KOPT-K1 (cell line): Measurements from ENCODE around the gene KLHL3.

Source experiments
- H3K27ac ChIP-seq: fragments of 200-600 bp; sonication (generic); 2 replicates; pipeline ENCODE4 v1.5.1; 2016; ENCODE audit warnings: antibody characterized with exemption, mild to moderate bottlenecking, low read depth, low read length; ENCODE audit not compliant: poor library complexity, severe bottlenecking
- H3K36me3 ChIP-seq: fragments of 200-600 bp; sonication (generic); 2 replicates; pipeline ENCODE4 v1.5.1; 2017; ENCODE audit warnings: antibody characterized with exemption, mild to moderate bottlenecking, low read length, moderate library complexity; ENCODE audit not compliant: insufficient read depth
- H3K9me3 ChIP-seq: fragments of 200-600 bp; sonication (generic); 2 replicates; pipeline ENCODE4 v1.5.1; 2017; ENCODE audit warnings: antibody characterized with exemption, low read length, mild to moderate bottlenecking; ENCODE audit not compliant: insufficient read depth, poor library complexity, severe bottlenecking

Gene KLHL3

GRCh38 chr5:137706841-137707240 is 29.0 kb downstream of the KLHL3 start:
- Histone ChIP-seq H3K9me3 (no peaks in the 10 kb centered on the region), H3K36me3 (peaks cover 34% of the 10 kb centered on the region), H3K27ac (no peak overlapping the region)

DNA sequence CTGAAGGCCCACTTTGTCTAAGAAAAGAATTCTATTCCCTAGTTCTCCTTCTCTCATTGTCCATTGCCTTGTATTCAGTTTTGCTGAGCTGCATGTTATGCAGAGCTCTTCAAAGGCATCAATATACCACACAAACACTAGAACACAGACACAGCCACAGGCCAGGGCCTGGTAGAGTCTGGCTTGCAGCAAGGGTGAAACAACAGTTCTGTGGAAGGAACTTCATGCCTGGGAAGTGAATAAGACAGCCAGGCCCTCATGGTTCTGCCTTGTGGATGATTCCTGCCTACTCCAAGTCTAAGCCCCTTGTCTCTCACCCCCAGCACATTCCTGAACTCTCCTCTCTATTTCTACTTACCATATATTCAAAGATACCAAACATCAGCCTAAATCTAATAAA is 30.8 kb downstream of the KLHL3 start:
- Histone ChIP-seq H3K9me3 (no peaks in the 10 kb centered on the region), H3K36me3 (peaks cover 36% of the 10 kb centered on the region), H3K27ac (no peak overlapping the region)

- no peaks in the 10 kb centered on the region for H3K9me3 ChIP-seq
- H3K36me3 ChIP-seq: peaks cover 23% of the 10 kb centered on the region
- H3K27ac ChIP-seq: no peak overlapping the region
Measured at GRCh38 chr5:137703565-137703964, 32.3 kb downstream of the KLHL3 start.

DNA sequence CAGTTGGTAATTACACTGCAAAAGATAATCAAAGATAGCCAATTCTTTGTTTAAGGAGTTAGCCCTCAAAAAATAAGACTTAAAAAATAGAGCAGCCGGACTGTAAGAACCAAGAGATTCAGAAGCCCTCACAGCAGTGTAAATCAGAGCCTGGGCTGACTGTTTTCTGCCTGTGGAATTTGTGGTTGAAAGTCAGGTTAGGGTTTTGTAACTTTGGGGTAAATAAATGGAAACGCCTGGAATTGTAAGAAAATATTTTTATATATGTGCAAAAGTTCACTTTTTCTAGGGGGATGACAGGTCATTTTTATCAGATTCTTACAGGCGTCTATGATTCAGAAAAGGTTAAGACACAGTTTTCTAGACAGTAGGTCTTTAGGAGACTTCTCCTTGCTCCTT is 35.6 kb downstream of the KLHL3 start:
- Histone ChIP-seq H3K27ac (no peak overlapping the region), H3K9me3 (no peaks in the 10 kb centered on the region), H3K36me3 (peaks cover 31% of the 10 kb centered on the region)

DNA sequence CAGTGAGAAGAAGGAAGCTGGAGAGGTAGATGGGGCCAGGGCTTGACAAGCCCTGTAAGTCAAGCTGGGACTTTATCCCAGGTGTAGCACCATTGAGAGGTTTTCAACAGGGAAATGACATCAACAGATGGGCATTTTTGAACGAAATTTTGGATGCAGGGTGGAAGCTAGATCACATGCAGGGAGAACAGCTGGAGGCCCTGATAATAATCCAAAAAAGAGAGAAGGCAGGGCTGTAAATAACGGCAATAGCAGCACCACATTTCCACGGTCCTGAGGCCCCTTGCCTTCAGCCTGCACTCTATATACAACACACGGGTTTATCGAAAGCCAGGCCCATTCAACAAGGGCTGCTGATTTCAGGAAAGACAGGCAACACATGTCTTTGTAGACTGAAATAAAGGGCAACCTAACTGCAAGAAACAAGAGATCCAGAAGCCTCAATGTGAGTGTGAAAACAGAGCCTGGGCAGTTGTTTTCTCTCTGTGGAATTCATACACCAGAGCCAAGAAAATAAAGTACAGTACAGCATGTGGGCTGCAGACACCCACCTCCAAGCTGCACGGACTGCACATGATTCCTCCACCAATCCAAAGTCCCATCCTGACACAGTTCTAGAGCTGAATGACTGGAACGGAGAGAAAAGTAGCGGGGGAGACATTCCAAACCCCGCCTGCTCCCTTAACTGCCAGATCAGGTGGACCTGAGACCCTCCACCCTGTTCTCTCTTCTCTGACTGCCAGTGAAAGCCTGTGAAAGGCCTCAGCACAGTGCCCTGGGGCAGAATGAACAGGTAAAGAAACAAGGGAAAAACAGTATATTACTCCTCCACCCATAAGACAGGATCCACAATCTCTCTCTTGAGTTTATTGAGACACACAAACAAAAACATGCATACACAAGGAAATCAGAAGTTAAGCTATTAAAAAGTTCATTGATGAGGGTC is 36.3 kb downstream of the KLHL3 start:
- H3K9me3 ChIP-seq: no peaks in the 10 kb centered on the region

DNA sequence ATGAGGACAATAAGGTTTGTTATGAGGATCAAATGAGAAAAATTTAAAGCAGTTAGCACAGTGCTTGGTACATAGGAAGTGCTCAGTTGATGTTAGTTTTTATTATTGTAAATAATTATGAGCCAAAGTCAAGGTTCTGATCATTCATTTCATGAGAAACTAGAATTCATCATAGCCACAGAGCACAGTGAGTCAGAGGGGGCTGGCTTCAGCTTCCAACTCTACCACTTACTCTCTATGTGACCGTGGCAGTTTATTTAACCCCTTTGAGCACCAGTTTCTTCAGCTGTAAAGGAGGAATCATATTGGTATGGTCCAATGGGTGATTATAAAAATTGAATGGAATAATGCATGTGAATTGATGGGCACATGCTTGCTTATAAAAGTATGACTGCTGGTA is 39.4 kb downstream of the KLHL3 start:
- Histone ChIP-seq H3K27ac (peak overlapping the region; percentile 61), H3K36me3 (peaks cover 28% of the 10 kb centered on the region), H3K9me3 (no peaks in the 10 kb centered on the region)

More for the DNA sequence above, 36.3 kb downstream of the KLHL3 start:
- Histone ChIP-seq H3K36me3 (peaks cover 31% of the 10 kb centered on the region), H3K27ac (no peak overlapping the region)

DNA sequence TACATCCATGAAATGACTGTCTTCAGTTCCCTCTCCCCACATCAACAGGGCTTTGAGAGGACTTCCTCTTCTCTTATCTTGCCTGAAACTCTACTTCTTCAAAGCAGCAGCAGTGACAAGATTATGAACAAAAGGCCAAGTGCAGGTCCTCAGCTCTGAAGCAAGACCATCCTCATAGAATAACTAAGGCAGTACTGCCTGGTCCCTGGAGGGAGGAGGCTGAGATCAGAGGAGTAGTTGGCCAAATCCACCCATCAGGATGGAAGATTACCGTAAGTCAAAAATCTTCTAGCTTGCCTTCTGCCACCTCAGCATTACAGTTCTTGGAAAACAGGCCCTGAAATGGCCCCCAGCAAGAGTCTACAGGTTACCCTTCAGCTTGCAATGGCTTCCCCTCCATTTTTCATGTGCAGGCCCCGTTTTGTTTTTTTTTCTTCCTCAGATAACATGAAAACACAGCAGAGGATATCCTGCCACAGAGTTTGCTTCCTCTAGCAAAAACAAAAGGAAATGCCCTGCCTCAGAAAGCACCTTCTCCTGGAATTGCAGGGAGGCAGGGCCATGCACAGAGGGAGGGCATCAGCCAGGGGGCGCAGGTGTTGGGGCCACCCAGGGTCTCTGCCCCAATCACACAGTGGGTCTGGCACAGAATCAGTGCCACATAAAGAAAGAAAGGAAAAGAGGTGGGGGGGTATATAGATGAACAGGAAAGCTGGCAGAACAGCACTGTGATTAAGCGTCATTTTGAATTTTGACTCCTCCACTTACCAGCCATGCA is 40.0 kb downstream of the KLHL3 start:
- Histone ChIP-seq H3K36me3 (peaks cover 33% of the 10 kb centered on the region), H3K27ac (peak overlapping the region; percentile 61), H3K9me3 (no peaks in the 10 kb centered on the region)

DNA sequence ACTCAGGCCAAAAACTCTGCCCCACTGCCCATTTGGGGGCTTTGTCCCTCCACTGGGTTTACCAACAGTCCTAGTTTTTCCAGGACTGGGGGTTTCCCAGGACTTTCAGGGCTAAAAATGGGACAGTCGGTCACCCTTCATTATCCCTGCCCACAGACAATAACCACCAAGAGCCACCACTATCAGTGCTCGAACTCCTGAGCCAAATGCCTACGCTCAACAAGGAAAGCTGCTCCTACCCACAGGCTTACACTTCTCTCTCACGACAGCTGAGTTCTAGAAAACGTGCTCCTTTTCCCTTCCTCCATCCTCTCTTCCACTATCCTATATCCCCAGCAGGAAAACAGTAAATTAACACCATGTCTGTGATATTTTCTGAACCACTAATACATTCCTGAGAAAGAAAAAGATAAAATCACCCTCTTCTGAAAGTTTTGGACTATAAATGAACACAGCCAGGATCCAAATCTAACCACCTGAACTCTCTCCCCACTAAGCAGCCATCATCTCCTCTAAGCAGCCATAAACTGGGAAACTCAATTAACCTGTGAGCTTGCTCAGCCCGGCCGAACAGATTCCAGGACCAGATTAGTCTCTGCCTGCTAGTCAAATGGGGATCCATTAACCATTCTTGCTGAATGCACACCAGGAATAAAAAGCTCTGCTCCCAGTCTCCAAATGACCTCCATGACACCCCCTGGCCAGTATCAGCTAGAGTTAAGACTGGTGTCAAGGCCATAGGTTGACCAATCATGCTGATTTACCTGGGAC is 41.8 kb downstream of the KLHL3 start:
- Histone ChIP-seq H3K36me3 (peaks cover 42% of the 10 kb centered on the region), H3K27ac (no peak overlapping the region), H3K9me3 (no peaks in the 10 kb centered on the region)

GRCh38 chr5:137693307-137693950 is 42.5 kb downstream of the KLHL3 start:
- Histone ChIP-seq H3K36me3 (peaks cover 46% of the 10 kb centered on the region), H3K9me3 (no peaks in the 10 kb centered on the region), H3K27ac (no peak overlapping the region)

GRCh38 chr5:137689306-137689705 is 46.6 kb downstream of the KLHL3 start:
- Histone ChIP-seq H3K27ac (no peak overlapping the region), H3K36me3 (peaks cover 50% of the 10 kb centered on the region)

DNA sequence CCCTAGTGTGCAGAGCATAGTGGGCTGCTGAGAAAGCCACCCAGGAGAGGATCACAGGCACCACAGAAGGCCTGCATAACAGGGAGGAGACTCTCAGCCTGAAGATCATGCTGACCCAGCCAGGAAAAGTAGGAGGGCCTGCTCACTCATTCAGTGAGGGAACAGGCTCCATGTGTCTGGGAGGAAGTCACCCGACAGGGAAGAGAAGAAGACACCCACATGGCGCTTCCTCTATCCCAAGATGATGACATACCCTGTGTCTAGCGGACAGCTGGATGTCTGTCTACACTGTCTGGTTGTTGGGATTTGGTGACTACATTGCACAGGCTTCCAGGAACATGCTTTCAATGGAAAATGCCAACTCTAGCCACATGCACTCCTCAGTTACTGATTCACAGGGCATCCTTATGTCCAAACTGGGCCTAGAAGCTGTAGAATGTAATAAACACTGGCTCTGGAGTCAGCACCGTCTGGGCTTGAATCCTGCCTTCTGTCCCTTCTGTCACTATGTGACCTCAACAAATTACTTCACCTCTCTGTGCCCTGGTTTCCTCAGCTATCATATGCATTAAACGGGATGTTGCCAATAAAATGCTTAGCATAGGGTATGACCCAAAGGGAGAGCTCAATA is 47.6 kb downstream of the KLHL3 start:
- Histone ChIP-seq H3K36me3 (peaks cover 56% of the 10 kb centered on the region), H3K9me3 (no peaks in the 10 kb centered on the region), H3K27ac (no peak overlapping the region)

More at GRCh38 chr5:137689306-137689705, 46.6 kb downstream of the KLHL3 start:
- H3K9me3 ChIP-seq: no peaks in the 10 kb centered on the region

DNA sequence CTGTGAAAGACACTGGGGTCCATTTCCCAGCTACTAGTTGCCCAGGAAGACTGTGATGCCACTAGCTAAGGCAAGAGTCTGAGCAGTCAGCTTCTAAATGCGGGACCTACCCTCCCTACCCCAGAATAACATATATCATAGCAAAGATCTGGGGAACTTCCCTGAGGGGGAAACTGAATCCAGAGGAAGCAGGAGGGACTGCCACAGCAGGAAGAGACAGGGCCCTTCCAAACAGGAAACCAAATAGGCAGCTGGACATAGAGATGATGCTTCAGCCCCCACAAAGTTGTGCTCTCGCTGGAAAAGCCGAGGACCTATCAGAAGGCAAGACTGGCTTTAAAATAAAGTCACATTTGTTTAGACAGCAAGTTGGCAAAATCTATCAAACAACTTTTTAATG is 51.1 kb downstream of the KLHL3 start:
- no peak overlapping the region for H3K27ac ChIP-seq
- no peaks in the 10 kb centered on the region for H3K9me3 ChIP-seq
- H3K36me3 ChIP-seq: peaks cover 60% of the 10 kb centered on the region

- H3K9me3 ChIP-seq: no peaks in the 10 kb centered on the region
- H3K36me3 ChIP-seq: peaks cover 60% of the 10 kb centered on the region
- no peak overlapping the region for H3K27ac ChIP-seq
Measured at GRCh38 chr5:137681191-137681590, 54.7 kb downstream of the KLHL3 start.

GRCh38 chr5:137679910-137680309 is 56.0 kb downstream of the KLHL3 start:
- peaks cover 55% of the 10 kb centered on the region for H3K36me3 ChIP-seq
- no peak overlapping the region for H3K27ac ChIP-seq
- H3K9me3 ChIP-seq: no peaks in the 10 kb centered on the region
